GM12878 (cell line): ENCODE measurements around the gene ASAP3. TPM values are rescaled to one million over a fixed set of nuclear protein-coding genes. Genes with fewer than 3 reads are reported as not detected.

Experiments
- ATAC-seq: fragments of 200-7000 bp; cut with Tn5 transposase; 3 replicates; pipeline ENCODE4 v1.9.1; 2020; ENCODE audit warnings: mild to moderate bottlenecking, moderate library complexity
- BruUV-seq: library from RNA; stranded (reverse); fragments of 400-500 nt; replicated peaks from 2 replicates; lab custom pipeline; 2021; lab: Mats Ljungman, UMichigan
- CTCF ChIA-PET: fragments of 300-600 bp; sonication (Branson Sonifier 250); formaldehyde crosslinking; extraction: SDS; loops from one replicate; lab custom pipeline; 2021; ENCODE audit warnings: inconsistent platforms; lab: Yijun Ruan, JAX
- POLR2A ChIA-PET: fragments of 350-600 bp; formaldehyde crosslinking; extraction: SDS; loops from one replicate; lab custom pipeline; 2021; ENCODE audit warnings: inconsistent platforms; lab: Charles Lee
- RAD21 ChIA-PET: fragments of 300-600 bp; sonication (Branson Sonifier 250); formaldehyde crosslinking; loops from one replicate; lab custom pipeline; 2023; ENCODE audit warnings: antibody characterized with exemption; ENCODE audit not compliant: unreplicated experiment; lab: Charles Lee
- SMC1A ChIA-PET: fragments of 300-600 bp; sonication (Branson Sonifier 250); formaldehyde crosslinking; loops from one replicate; lab custom pipeline; 2023; ENCODE audit not compliant: unreplicated experiment, uncharacterized antibody; lab: Charles Lee
- DNase-seq: peaks from one replicate; pipeline ENCODE4 v3.0.0-alpha.2; 2011; ENCODE audit warnings: low read depth, low spot score
- FAIRE-seq: peaks from 3 replicates; lab custom pipeline; 2011; peaks lifted over from hg19 to GRCh38; lab: Jason Lieb, UNC
- H2AFZ ChIP-seq: 2 replicates; pipeline ENCODE4 v1.6.0; 2011; ENCODE audit warnings: low read depth, low read length, control low read depth; ENCODE audit not compliant: control insufficient read depth
- H3K27ac ChIP-seq: 2 replicates; pipeline ENCODE4 v1.5.1; 2011; ENCODE audit warnings: control low read depth; ENCODE audit not compliant: control insufficient read depth, insufficient read depth
- H3K27me3 ChIP-seq, 2 experiments: replicated peaks in 1 of 2; 2 replicates each; pipeline versions ENCODE4 v1.6.0 to v1.6.1; 2011; ENCODE audit warnings: low read length in 1 of 2; ENCODE audit not compliant: control insufficient read depth in 2 of 2, insufficient read depth in 2 of 2
- H3K36me3 ChIP-seq, 2 experiments: 2 replicates each; pipeline ENCODE4 v1.5.1; 2011; ENCODE audit warnings: low read length in 1 of 2; ENCODE audit not compliant: control insufficient read depth in 2 of 2, insufficient read depth in 2 of 2
- H3K4me1 ChIP-seq: 2 replicates; pipeline ENCODE4 v1.6.1; 2011; ENCODE audit warnings: mild to moderate bottlenecking, low read length, moderate library complexity, mixed read lengths; ENCODE audit not compliant: control insufficient read depth, insufficient read depth
- H3K4me2 ChIP-seq: 2 replicates; pipeline ENCODE4 v1.6.0; 2011; ENCODE audit warnings: control low read depth; ENCODE audit not compliant: control insufficient read depth, insufficient read depth
- H3K4me3 ChIP-seq: fragments of 200-600 bp; sonication (generic); 2 replicates; pipeline ENCODE4 v1.5.1; 2016
- H3K79me2 ChIP-seq: 2 replicates; pipeline ENCODE4 v1.6.0; 2011; ENCODE audit warnings: low read length; ENCODE audit not compliant: control insufficient read depth, insufficient read depth
- H3K9ac ChIP-seq: 2 replicates; pipeline ENCODE4 v1.8.0; 2011; ENCODE audit warnings: low read length, control low read depth, mixed read lengths; ENCODE audit not compliant: control insufficient read depth, insufficient read depth
- H3K9me3 ChIP-seq: replicated peaks from 3 replicates; pipeline ENCODE4 v1.5.1; 2011; ENCODE audit warnings: mild to moderate bottlenecking, low read length; ENCODE audit not compliant: control insufficient read depth, insufficient read depth
- H4K20me1 ChIP-seq: 2 replicates; pipeline ENCODE4 v1.6.0; 2011; ENCODE audit not compliant: control insufficient read depth, insufficient read depth
- BCL3 ChIP-seq: IDR thresholded peaks from 2 replicates; pipeline ENCODE4 v1.6.1; 2011; ENCODE audit warnings: borderline replicate concordance, low read depth, mild to moderate bottlenecking, moderate library complexity, low read length; ENCODE audit not compliant: insufficient read depth, poor library complexity, severe bottlenecking
- NKRF ChIP-seq: fragments of 450-650 bp; conservative IDR thresholded peaks from 2 replicates; pipeline ENCODE4 v1.6.1; 2017; ENCODE audit warnings: mild to moderate bottlenecking, moderate library complexity
- NR2C2 ChIP-seq: IDR thresholded peaks from 2 replicates; pipeline ENCODE4 v1.6.1; 2011; ENCODE audit warnings: borderline replicate concordance, low read depth; ENCODE audit not compliant: control insufficient read depth, insufficient read length
- PKNOX1 ChIP-seq: fragments of 450-650 bp; IDR thresholded peaks from 2 replicates; pipeline ENCODE4 v1.6.1; 2016; ENCODE audit warnings: mild to moderate bottlenecking
- PRDM15 ChIP-seq: fragments of 450-650 bp; formaldehyde crosslinking; IDR thresholded peaks from 2 replicates; pipeline ENCODE4 v1.4.0; 2020; ENCODE audit warnings: mild to moderate bottlenecking, moderate library complexity
- RELB ChIP-seq: fragments of 450-650 bp; IDR thresholded peaks from 2 replicates; pipeline ENCODE4 v1.6.1; 2017; ENCODE audit warnings: low read depth, mild to moderate bottlenecking, moderate library complexity
- SP1 ChIP-seq: IDR thresholded peaks from one replicate; pipeline ENCODE4 v1.6.1; 2011; ENCODE audit warnings: low read depth, low read length
- ZNF24 ChIP-seq: fragments of 450-650 bp; IDR thresholded peaks from 2 replicates; pipeline ENCODE4 v1.6.1; 2017; ENCODE audit warnings: antibody characterized with exemption, mild to moderate bottlenecking
- WGBS: methylation state at CpG from one replicate; pipeline ENCODE4 v1.1.6; 2016; ENCODE audit warnings: low lambda C conversion rate; ENCODE audit not compliant: insufficient replicate concordance, insufficient coverage; ENCODE audit errors: missing lambda C conversion rate; 5-methylcytosine and 5-hydroxymethylcytosine counted together
- in situ Hi-C: fragments of 300-500 bp; cut with MboI; formaldehyde crosslinking; loops from 9 replicates; pipeline ENCODE4 v1.14.3; 2018; ENCODE audit warnings: mixed read lengths
- intact Hi-C: fragments of 100-400 bp; cut with micrococcal nuclease; formaldehyde crosslinking; loops from one replicate; pipeline ENCODE4 v1.14.2; 2022; ENCODE audit not compliant: unreplicated experiment
- polyA plus RNA-seq, 11 experiments: library from polyadenylated mRNA; depleted of rRNA in 4 of 11; unstranded in 6 of 11; stranded (reverse) in 5 of 11; fragments of >200 nt; fragmentation: Nextera tagmentation in 4 of 11; fragmentation: Illumina TruSeq in 1 of 11; extraction: Ambion mirVana in 4 of 11; extraction: Trizol in 1 of 11; gene quantifications; 1 replicate in 1 of 11; 2 replicates in 10 of 11; pipeline versions ENCODE4 v1.2.1 to v1.2.3, GENCODE V29; 2011 to 2016; ENCODE audit warnings: inconsistent platforms in 2 of 11, missing spikeins in 2 of 11, low read depth in 1 of 11
- total RNA-seq, 4 experiments: library from RNA; depleted of rRNA in 3 of 4; stranded (reverse); fragments of >200 nt in 3 of 4; fragmentation: Illumina TruSeq in 1 of 4; extraction: Trizol in 1 of 4; gene quantifications; 2 replicates each; pipeline versions ENCODE4 v1.2.1 to v1.2.3, GENCODE V29; 2013 to 2021
- TF ChIP-seq, protein P1 (sequence below): fragments of 450-650 bp; IDR thresholded peaks from 2 replicates; pipeline ENCODE4 v1.6.1; 2018; ENCODE audit warnings: mild to moderate bottlenecking, low read depth, moderate library complexity; ENCODE audit not compliant: partially characterized antibody

The ASAP3 gene
- total and polyA plus RNA-seq, 10 of the 15 experiments (the other 5 are each of a cell fraction or from before 2014, with no cell fraction given): 0.04 to 0.92 (median 0.34) TPM; not detected in 1

GRCh38 chr1:23515905-23516304, 31.9 kb upstream of the ASAP3 start:
- in situ Hi-C loops: no loop called here
- no peaks in the 10 kb centered on the region for H3K4me1 ChIP-seq
- H3K9me3 ChIP-seq: no peaks in the 10 kb centered on the region
- SMC1A ChIA-PET: interaction anchor here (1.3 kb wide), 1 partner anchor 9 kb away, joined by 3 read pairs; no protein-coding TSS in a partner anchor
- no peak overlapping the region for H3K27ac ChIP-seq
- FAIRE-seq (no peak), ATAC-seq (no peak), DNase-seq (no peak)
- H3K79me2 ChIP-seq: no peaks in the 10 kb centered on the region
- WGBS: 98% methylated on average over 4 of the region's 4 CpGs
- H3K27me3 ChIP-seq: no peaks in the 10 kb centered on the region
- no peaks in the 10 kb centered on the region for H4K20me1 ChIP-seq
- no peak overlapping the region for H3K9ac ChIP-seq
- BruUV-seq: no TSS peak
- no peak overlapping the region for H3K4me3 ChIP-seq
- peaks cover 28 to 34% of the 10 kb centered on the region in 2 experiments for H3K36me3 ChIP-seq
- no peak overlapping the region for H3K4me2 ChIP-seq
- RAD21 ChIA-PET: interaction anchor here (1.1 kb wide), 1 partner anchor 19 kb away, joined by 3 read pairs; no protein-coding TSS in a partner anchor
- intact Hi-C loops: no loop called here
- CTCF ChIA-PET: interaction anchor here (1.6 to 5.6 kb wide), 4 partner anchors 9 to 24 kb away, joined by 5 to 40 read pairs (median 14); partner anchors contain the start of gene E2F2
- H2AFZ ChIP-seq: no peak overlapping the region
- POLR2A ChIA-PET: interaction anchor here (1.5 kb wide), 1 partner anchor 10 kb away, joined by 3 read pairs; no protein-coding TSS in a partner anchor
- TF ChIP-seq PRDM15 (CRISPR knock-in tag): no peak
- no peak for TF ChIP-seq BCL3
- no peak for TF ChIP-seq NR2C2
- TF ChIP-seq NKRF: no peak
- TF ChIP-seq ZNF24: no peak
- TF ChIP-seq SP1: no peak
- TF ChIP-seq, protein P1, sequence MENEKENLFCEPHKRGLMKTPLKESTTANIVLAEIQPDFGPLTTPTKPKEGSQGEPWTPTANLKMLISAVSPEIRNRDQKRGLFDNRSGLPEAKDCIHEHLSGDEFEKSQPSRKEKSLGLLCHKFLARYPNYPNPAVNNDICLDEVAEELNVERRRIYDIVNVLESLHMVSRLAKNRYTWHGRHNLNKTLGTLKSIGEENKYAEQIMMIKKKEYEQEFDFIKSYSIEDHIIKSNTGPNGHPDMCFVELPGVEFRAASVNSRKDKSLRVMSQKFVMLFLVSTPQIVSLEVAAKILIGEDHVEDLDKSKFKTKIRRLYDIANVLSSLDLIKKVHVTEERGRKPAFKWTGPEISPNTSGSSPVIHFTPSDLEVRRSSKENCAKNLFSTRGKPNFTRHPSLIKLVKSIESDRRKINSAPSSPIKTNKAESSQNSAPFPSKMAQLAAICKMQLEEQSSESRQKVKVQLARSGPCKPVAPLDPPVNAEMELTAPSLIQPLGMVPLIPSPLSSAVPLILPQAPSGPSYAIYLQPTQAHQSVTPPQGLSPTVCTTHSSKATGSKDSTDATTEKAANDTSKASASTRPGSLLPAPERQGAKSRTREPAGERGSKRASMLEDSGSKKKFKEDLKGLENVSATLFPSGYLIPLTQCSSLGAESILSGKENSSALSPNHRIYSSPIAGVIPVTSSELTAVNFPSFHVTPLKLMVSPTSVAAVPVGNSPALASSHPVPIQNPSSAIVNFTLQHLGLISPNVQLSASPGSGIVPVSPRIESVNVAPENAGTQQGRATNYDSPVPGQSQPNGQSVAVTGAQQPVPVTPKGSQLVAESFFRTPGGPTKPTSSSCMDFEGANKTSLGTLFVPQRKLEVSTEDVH: no peak
- TF ChIP-seq PKNOX1: no peak
- TF ChIP-seq RELB: no peak
